ENCODE measurements around the gene ABCB9. TPM values are rescaled to one million over a fixed set of nuclear protein-coding genes. Genes with fewer than 3 reads are reported as not detected.

ABCB9 gene
- total RNA-seq, 1 experiment from 2014 or later = 32.7 TPM

- Histone ChIP-seq H3K27ac (ENCODE audit: low read length) (peak overlapping the region; percentile 98), H3K4me3 (ENCODE audit: low read depth in 2 of 2, low read length in 2 of 2) (peak overlapping the region; percentile 95 to 98), H3K9me3 (ENCODE audit: control insufficient read depth, insufficient read depth, low read depth, low read length) (no peaks in the 10 kb centered on the region), H3K36me3 (ENCODE audit: control insufficient read depth, insufficient read depth, low read length) (peaks cover 7% of the 10 kb centered on the region; the same call in 1 of the 2 replicates), H3K4me1 (ENCODE audit: control insufficient read depth, insufficient read depth, low read length) (peaks cover 19% of the 10 kb centered on the region), H3K27me3 (ENCODE audit: control insufficient read depth, insufficient read depth, low read length) (no peaks in the 10 kb centered on the region)
- intact Hi-C loops (cut with micrococcal nuclease; ENCODE audit: unreplicated experiment) = no loop called here
- ChIA-PET POLR2A (interaction anchor here (0.5 kb wide), 1 partner anchor 96 kb away, joined by 3 read pairs; no protein-coding TSS in a partner anchor), CTCF (no interaction called here)
- in situ Hi-C loops (cut with HindIII; ENCODE audit: low pct_unique_long_range_greater_than_20kb, low sequenced_read_pairs) = no loop called here
- no peak for TF ChIP-seq SIN3A (IDR thresholded peaks at IDR 0.05; ENCODE audit: borderline replicate concordance, insufficient read depth, low read depth, low read length)
- no peak for TF ChIP-seq TCF7L2 (IDR thresholded peaks at IDR 0.05; ENCODE audit: low read depth, low read length)
- no peak for ATAC-seq
- no TSS peak for BruUV-seq (replicated peaks)
- DNase-seq (ENCODE audit: low read depth, low spot score) = no peak
Measured at GRCh38 chr12:122975790-122976647, 9.8 kb upstream of the ABCB9 start.

GRCh38 chr12:122974892-122975789 lies 8.9 kb upstream of the ABCB9 start, which contains the start of gene OGFOD2:
Gene OGFOD2, plus strand, starts transcription at chr12:122975244. Its CDS starts 8 bp downstream, at chr12:122975252.
- Histone ChIP-seq H3K27ac (ENCODE audit: low read length) (peak within 1 kb of the TSS; percentile 98), H3K36me3 (ENCODE audit: control insufficient read depth, insufficient read depth, low read length) (peaks cover 7% of the 10 kb centered on the region; the same call in 1 of the 2 replicates), H3K9me3 (ENCODE audit: control insufficient read depth, insufficient read depth, low read depth, low read length) (no peaks in the 10 kb centered on the region), H3K4me1 (ENCODE audit: control insufficient read depth, insufficient read depth, low read length) (peaks cover 19% of the 10 kb centered on the region), H3K4me3 (ENCODE audit: low read depth in 2 of 2, low read length in 2 of 2) (peak within 1 kb of the TSS; percentile 95 to 98), H3K27me3 (ENCODE audit: control insufficient read depth, insufficient read depth, low read length) (no peaks in the 10 kb centered on the region)
- in situ Hi-C loops (cut with HindIII; ENCODE audit: low pct_unique_long_range_greater_than_20kb, low sequenced_read_pairs) (no loop called here), intact Hi-C loops (cut with micrococcal nuclease; ENCODE audit: unreplicated experiment) (no loop called here)
- TF ChIP-seq POLR2AphosphoS5 (IDR thresholded peaks at IDR 0.05; ENCODE audit: low read depth, low read length) (peak; percentile 62), SIN3A (IDR thresholded peaks at IDR 0.05; ENCODE audit: borderline replicate concordance, insufficient read depth, low read depth, low read length) (peak; percentile 85; the same call in 1 of the 2 replicates), REST (IDR thresholded peaks at IDR 0.05; ENCODE audit: insufficient read depth in 1 of 2, low read depth in 2 of 2, low read length in 1 of 2) (no peak)
- peak; percentile 88 for ATAC-seq
- DNase-seq (ENCODE audit: low read depth, low spot score) = no peak
- ChIA-PET POLR2A (interaction anchor here (0.5 to 1.0 kb wide), 4 partner anchors 9 to 160 kb away, joined by 3 to 9 read pairs (median 3); partner anchors contain the start of gene ABCB9), CTCF (no interaction called here)
- TSS peak; percentile 72 for BruUV-seq (replicated peaks)
